Keratinocyte (primary cell): Measurements from ENCODE around the gene TEKT3. TPM values are rescaled to one million over a fixed set of nuclear protein-coding genes. Genes with fewer than 3 reads are reported as not detected.

Experiments used
- DNase-seq: peaks from one replicate; pipeline ENCODE4 v3.0.0-alpha.2; 2011; ENCODE audit warnings: low read depth, missing footprints, low spot score
- FAIRE-seq: peaks from 2 replicates; lab custom pipeline; 2011; peaks lifted over from hg19 to GRCh38; lab: Jason Lieb, UNC
- H2AFZ ChIP-seq: 2 replicates; pipeline ENCODE4 v1.6.0; 2012; ENCODE audit warnings: low read length, control low read depth, inconsistent platforms; ENCODE audit not compliant: control insufficient read depth
- H3K27ac ChIP-seq: 2 replicates; pipeline ENCODE4 v1.5.1; 2011; ENCODE audit warnings: low read length; ENCODE audit not compliant: control insufficient read depth, insufficient read depth
- H3K27me3 ChIP-seq: 3 replicates; pipeline ENCODE4 v1.6.0; 2011; ENCODE audit warnings: low read length; ENCODE audit not compliant: control insufficient read depth, insufficient read depth; ENCODE audit errors: extremely low read depth
- H3K36me3 ChIP-seq, 2 experiments: 2 replicates in 1 of 2; 3 replicates in 1 of 2; pipeline ENCODE4 v1.5.1; 2011; ENCODE audit warnings: low read length in 2 of 2, mild to moderate bottlenecking in 1 of 2; ENCODE audit not compliant: control insufficient read depth in 2 of 2, insufficient read depth in 2 of 2; ENCODE audit errors: extremely low read depth in 1 of 2
- H3K4me1 ChIP-seq: 3 replicates; pipeline ENCODE4 v1.5.1; 2011; ENCODE audit warnings: low read length; ENCODE audit not compliant: control insufficient read depth, insufficient read depth; ENCODE audit errors: extremely low read depth
- H3K4me2 ChIP-seq: 3 replicates; pipeline ENCODE4 v1.6.0; 2011; ENCODE audit warnings: low read depth, low read length; ENCODE audit not compliant: control insufficient read depth, insufficient read depth; ENCODE audit errors: extremely low read depth
- H3K4me3 ChIP-seq, 3 experiments: fragments of 200-600 bp in 1 of 3; sonication (generic) in 1 of 3; 2 replicates in 2 of 3; 3 replicates in 1 of 3; pipeline ENCODE4 v1.5.1; 2011 to 2016; ENCODE audit warnings: low read length in 3 of 3, mild to moderate bottlenecking in 3 of 3, control low read depth in 2 of 3, inconsistent platforms in 1 of 3, low read depth in 1 of 3, mixed read lengths in 1 of 3, mixed run types in 1 of 3, moderate library complexity in 1 of 3; ENCODE audit not compliant: control insufficient read depth in 2 of 3, insufficient read depth in 2 of 3; ENCODE audit errors: extremely low read depth in 1 of 3
- H3K79me2 ChIP-seq: 2 replicates; pipeline ENCODE4 v1.6.0; 2012; ENCODE audit warnings: low read length; ENCODE audit not compliant: control insufficient read depth, insufficient read depth
- H3K9ac ChIP-seq: 3 replicates; pipeline ENCODE4 v1.6.0; 2011; ENCODE audit warnings: low read length; ENCODE audit not compliant: control insufficient read depth, insufficient read depth; ENCODE audit errors: extremely low read depth
- H3K9me1 ChIP-seq: 3 replicates; pipeline ENCODE4 v1.6.0; 2011; ENCODE audit warnings: low read length; ENCODE audit not compliant: control insufficient read depth, insufficient read depth; ENCODE audit errors: extremely low read depth
- H3K9me3 ChIP-seq: 2 replicates; pipeline ENCODE4 v1.5.1; 2012; ENCODE audit warnings: low read depth, low read length; ENCODE audit not compliant: control insufficient read depth
- H4K20me1 ChIP-seq: 3 replicates; pipeline ENCODE4 v1.6.0; 2011; ENCODE audit warnings: low read length; ENCODE audit not compliant: control insufficient read depth, insufficient read depth; ENCODE audit errors: extremely low read depth
- EZH2 ChIP-seq: IDR thresholded peaks from one replicate; pipeline ENCODE4 v1.6.1; 2012; ENCODE audit warnings: inconsistent platforms, mild to moderate bottlenecking, low read length, moderate library complexity
- dilution Hi-C: fragments of 300-500 bp; cut with MboI; formaldehyde crosslinking; loops from one replicate; pipeline ENCODE4 v1.7.0; 2020; ENCODE audit warnings: low sequenced_read_pairs; ENCODE audit not compliant: extremely low pct_ligation_motif_present
- polyA plus RNA-seq, 5 experiments: library from polyadenylated mRNA; depleted of rRNA in 3 of 5; stranded (reverse) in 3 of 5; stranded (forward) in 1 of 5; unstranded in 1 of 5; fragments of >200 nt; gene quantifications; 1 replicate in 1 of 5; 2 replicates in 3 of 5; 3 replicates in 1 of 5; pipeline versions ENCODE4 v1.2.1 to v1.2.3, GENCODE V29; 2011 to 2012; ENCODE audit warnings: missing spikeins in 2 of 5, low read depth in 1 of 5, low replicate concordance in 1 of 5
- TF ChIP-seq, protein P1 (sequence below), 3 experiments: IDR thresholded peaks in 1 of 3; conservative IDR thresholded peaks in 1 of 3; optimal IDR thresholded peaks in 1 of 3; 2 replicates in 2 of 3; 3 replicates in 1 of 3; pipeline versions ENCODE3 to v1.5.1; 2011; ENCODE audit warnings: low read length in 3 of 3, mild to moderate bottlenecking in 3 of 3, moderate library complexity in 2 of 3, control low read depth in 1 of 3, inconsistent platforms in 1 of 3; ENCODE audit not compliant: insufficient read depth in 2 of 3; ENCODE audit errors: extremely low read depth in 1 of 3

The TEKT3 gene
- polyA plus RNA-seq, 1 donor (not counting 4 experiments of a cell fraction or from before 2014, with no cell fraction given) = 0.16 TPM

DNA sequence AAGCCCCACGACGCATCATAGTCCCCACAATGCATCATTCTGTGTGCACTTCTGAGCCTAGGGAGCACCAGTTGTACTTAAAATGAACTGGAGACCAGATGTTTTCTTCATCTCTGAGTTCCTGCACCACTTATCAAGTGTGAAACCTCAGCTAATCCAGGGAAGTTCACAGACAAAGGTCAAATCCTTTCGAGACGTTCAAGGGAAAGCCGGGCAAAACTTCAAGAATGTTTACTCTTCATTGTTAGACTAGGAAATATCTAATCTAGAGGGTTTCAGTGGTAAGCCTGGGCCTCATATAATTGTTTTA, 71.7 kb downstream of the TEKT3 start:
- no peaks in the 10 kb centered on the region for H4K20me1 ChIP-seq
- no peak overlapping the region for H3K9ac ChIP-seq
- no peaks in the 10 kb centered on the region for H3K9me3 ChIP-seq
- no peaks in the 10 kb centered on the region for H3K36me3 ChIP-seq
- no peaks in the 10 kb centered on the region for H3K79me2 ChIP-seq
- dilution Hi-C loops = no loop called here
- no peaks in the 10 kb centered on the region for H3K9me1 ChIP-seq
- FAIRE-seq = no peak
- H3K4me1 ChIP-seq = no peaks in the 10 kb centered on the region
- no peak overlapping the region for H2AFZ ChIP-seq
- no peak overlapping the region for H3K27ac ChIP-seq
- TF ChIP-seq EZH2 = no peak
- TF ChIP-seq, protein P1, sequence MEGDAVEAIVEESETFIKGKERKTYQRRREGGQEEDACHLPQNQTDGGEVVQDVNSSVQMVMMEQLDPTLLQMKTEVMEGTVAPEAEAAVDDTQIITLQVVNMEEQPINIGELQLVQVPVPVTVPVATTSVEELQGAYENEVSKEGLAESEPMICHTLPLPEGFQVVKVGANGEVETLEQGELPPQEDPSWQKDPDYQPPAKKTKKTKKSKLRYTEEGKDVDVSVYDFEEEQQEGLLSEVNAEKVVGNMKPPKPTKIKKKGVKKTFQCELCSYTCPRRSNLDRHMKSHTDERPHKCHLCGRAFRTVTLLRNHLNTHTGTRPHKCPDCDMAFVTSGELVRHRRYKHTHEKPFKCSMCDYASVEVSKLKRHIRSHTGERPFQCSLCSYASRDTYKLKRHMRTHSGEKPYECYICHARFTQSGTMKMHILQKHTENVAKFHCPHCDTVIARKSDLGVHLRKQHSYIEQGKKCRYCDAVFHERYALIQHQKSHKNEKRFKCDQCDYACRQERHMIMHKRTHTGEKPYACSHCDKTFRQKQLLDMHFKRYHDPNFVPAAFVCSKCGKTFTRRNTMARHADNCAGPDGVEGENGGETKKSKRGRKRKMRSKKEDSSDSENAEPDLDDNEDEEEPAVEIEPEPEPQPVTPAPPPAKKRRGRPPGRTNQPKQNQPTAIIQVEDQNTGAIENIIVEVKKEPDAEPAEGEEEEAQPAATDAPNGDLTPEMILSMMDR (optimal IDR thresholded peaks at IDR 0.05 in 1 of 3, IDR thresholded peaks at IDR 0.05 in 1 of 3, conservative IDR thresholded peaks at IDR 0.05 in 1 of 3; ENCODE audit: extremely low read depth in 1 of 3, insufficient read depth in 2 of 3, low read length in 3 of 3) = no peak
- H3K4me3 ChIP-seq = no peak overlapping the region
- H3K4me2 ChIP-seq = no peak overlapping the region
- no peak for DNase-seq
- H3K27me3 ChIP-seq = peaks cover 5% of the 10 kb centered on the region

DNA sequence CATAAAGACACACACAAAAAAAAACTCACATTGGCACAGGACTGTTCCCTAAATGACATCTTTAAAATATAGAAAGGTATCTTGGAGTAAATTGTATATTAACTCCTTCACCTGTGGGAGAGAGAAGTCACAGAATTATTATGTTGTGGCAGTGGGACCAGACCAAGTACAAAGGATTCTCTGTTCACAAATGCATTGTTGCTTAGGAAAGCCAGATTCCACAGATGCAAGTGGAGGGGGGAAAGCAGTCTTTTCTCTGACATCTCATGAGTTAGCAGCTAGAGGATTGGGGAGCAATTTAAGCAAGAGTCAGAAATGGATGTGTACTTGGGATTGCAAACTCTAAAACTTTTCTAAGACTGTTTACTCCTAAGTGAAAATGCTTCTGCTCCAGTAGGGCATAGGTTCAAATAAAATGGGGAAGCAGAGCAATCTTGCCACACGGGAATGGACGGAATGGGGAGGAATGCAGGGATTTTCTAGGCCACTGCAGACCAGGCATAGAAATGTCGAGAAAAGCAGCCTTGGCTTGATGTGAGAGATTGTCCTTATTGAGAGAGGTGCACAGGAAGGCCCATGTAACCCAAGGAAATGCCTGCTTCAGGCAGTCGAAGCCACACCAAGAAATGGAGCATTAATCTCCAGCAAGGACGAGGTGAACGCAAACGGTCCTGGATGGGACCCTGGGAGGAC, 72.2 kb downstream of the TEKT3 start:
- no peaks in the 10 kb centered on the region for H3K4me1 ChIP-seq
- H3K9me1 ChIP-seq = no peaks in the 10 kb centered on the region
- H3K79me2 ChIP-seq = no peaks in the 10 kb centered on the region
- H2AFZ ChIP-seq = no peak overlapping the region
- H3K27ac ChIP-seq = no peak overlapping the region
- DNase-seq (no peak), FAIRE-seq (no peak)
- H3K9me3 ChIP-seq = no peaks in the 10 kb centered on the region
- no peaks in the 10 kb centered on the region for H4K20me1 ChIP-seq
- H3K4me3 ChIP-seq = no peak overlapping the region
- dilution Hi-C loops = no loop called here
- peaks cover 9% of the 10 kb centered on the region for H3K27me3 ChIP-seq
- no peak overlapping the region for H3K4me2 ChIP-seq
- no peaks in the 10 kb centered on the region for H3K36me3 ChIP-seq
- TF ChIP-seq, protein P1 (optimal IDR thresholded peaks at IDR 0.05 in 1 of 3, IDR thresholded peaks at IDR 0.05 in 1 of 3, conservative IDR thresholded peaks at IDR 0.05 in 1 of 3; ENCODE audit: extremely low read depth in 1 of 3, insufficient read depth in 2 of 3, low read length in 3 of 3) = no peak
- TF ChIP-seq EZH2 = no peak
- no peak overlapping the region for H3K9ac ChIP-seq
